GM10847 (cell line): Measurements from ENCODE around the gene GPR55.

Experiments used
- POLR2A ChIP-seq: IDR thresholded peaks from 2 replicates; pipeline ENCODE4 v1.6.1; 2011; ENCODE audit not compliant: insufficient read length; ENCODE audit errors: extremely low read depth

Gene GPR55

GRCh38 chr2:230877116-230877758, 47.8 kb downstream of the GPR55 start:
- no peak for TF ChIP-seq POLR2A

GRCh38 chr2:230875347-230876315, 49.4 kb downstream of the GPR55 start:
- TF ChIP-seq POLR2A: no peak

- TF ChIP-seq POLR2A: no peak
Measured at GRCh38 chr2:230874876-230875275, 50.2 kb downstream of the GPR55 start.

- TF ChIP-seq POLR2A: no peak
Measured at GRCh38 chr2:230874456-230874855, 50.6 kb downstream of the GPR55 start.

GRCh38 chr2:230873661-230874401, 51.2 kb downstream of the GPR55 start:
- no peak for TF ChIP-seq POLR2A

GRCh38 chr2:230872968-230873660, 51.9 kb downstream of the GPR55 start:
- no peak for TF ChIP-seq POLR2A

- no peak for TF ChIP-seq POLR2A
Measured at GRCh38 chr2:230872151-230872967, 52.7 kb downstream of the GPR55 start.

GRCh38 chr2:230871361-230872150, 53.5 kb downstream of the GPR55 start:
- no peak for TF ChIP-seq POLR2A

GRCh38 chr2:230870544-230871360, 54.3 kb downstream of the GPR55 start:
- no peak for TF ChIP-seq POLR2A

GRCh38 chr2:230869914-230870543, 55.0 kb downstream of the GPR55 start:
- no peak for TF ChIP-seq POLR2A

- TF ChIP-seq POLR2A: no peak
Measured at GRCh38 chr2:230868947-230869913, 55.8 kb downstream of the GPR55 start.
